Daoy (cell line): ENCODE results near the gene SPR. TPM values are rescaled to one million over a fixed set of nuclear protein-coding genes. Genes with fewer than 3 reads are reported as not detected.

Experiments
- DNase-seq: peaks from one replicate; pipeline ENCODE4 v3.0.0-alpha.2; 2015; ENCODE audit warnings: low read depth
- total RNA-seq: library from RNA; depleted of rRNA; stranded (reverse); fragments of >200 nt; shearing (Covaris generic); gene quantifications from 2 replicates; pipeline ENCODE4 v1.2.3, GENCODE V29; 2014

SPR gene
- total RNA-seq, 1 experiment from 2014 or later, result 39.1 TPM

DNA sequence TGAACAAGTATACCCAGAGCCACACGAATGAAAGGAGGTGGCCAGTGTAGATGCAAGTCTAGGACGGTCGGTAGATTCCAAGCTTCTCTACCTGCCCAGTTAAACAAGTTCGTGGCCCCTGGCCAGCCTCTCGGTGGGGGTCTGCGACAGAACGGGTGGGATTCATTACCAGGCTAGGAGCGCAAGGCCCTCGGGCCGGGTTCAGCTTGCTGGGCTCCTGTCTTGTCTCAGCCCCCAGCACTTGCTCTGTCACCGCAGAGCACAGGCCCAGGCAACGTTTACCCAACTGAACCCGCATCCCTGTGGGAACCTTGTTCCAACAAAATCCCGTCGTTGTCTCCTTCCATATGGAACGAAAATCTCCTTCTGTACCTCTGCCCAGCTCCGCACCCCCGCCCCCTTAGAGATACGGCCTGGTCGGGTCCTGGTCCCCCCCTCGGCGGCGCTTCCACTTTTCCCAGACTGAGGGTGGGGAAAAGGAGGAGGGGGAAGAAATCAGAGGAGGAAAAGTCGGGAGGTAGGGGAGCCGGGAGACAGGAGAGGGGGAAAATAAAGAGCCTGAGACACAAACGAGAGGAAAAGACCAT, 28.2 kb downstream of the SPR start:
- DNase-seq, result no peak

DNA sequence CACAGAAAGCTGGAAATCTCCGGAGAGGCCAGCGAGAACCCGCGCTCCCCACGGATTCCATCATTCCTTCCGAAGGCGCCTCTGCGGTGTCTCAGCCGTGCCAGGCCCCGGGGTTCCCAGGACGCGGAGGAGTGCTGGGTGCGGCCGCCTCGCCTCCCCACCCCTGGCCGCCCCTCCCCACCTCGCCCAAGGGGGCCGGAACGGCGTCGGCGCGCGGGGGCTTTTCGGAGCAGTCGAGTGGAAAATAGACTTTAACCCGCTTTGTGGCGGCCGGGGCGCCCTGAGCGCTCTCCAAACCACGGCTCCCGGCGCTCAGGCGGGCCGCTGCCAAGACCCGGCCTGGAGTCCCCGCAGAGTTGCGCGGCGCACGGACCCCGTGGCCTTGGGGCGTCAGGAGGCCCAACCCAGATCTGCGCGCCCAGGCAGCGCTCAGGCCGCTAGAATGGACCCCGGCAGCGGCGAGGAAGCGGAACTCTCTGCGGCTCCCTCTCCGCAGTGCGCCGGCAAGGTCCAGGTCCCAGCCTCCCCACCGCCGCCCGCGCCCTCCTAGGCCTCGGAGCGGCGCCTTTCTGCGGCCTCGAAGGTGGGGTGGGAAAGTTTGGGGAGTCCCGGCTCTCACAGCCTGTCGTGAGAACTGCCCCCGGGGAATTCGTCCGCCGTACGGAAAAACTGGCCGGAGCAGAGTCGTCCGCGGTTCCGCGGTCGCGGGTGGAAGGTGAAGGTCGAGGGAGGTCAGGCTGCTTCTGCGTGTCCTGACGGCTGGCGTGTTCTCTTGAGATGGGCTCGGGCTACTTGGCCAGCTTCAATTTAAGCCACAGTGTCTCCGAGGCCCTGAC, 28.9 kb downstream of the SPR start:
- peak; percentile 87 for DNase-seq

DNA sequence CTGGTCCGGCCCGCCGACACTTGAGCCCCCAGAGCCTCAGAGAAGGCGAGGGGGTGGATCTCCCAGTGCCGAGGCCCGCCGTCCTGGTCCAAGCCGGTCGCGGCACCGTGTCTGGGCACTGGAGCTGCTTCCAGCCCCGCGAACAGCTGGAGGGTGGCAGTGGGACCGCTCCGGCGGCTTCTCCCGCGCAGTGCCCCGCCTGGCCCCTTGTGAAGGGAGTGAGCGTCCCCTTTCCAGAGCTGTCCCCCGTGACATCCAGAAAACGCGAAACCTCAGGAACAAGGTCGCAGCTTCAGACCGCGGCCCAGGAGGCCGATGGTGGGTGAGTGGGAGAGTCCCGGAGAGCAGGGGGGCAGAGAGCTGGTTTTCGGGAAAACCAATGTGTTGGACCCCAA, 29.5 kb downstream of the SPR start:
- peak; percentile 44 for DNase-seq

DNA sequence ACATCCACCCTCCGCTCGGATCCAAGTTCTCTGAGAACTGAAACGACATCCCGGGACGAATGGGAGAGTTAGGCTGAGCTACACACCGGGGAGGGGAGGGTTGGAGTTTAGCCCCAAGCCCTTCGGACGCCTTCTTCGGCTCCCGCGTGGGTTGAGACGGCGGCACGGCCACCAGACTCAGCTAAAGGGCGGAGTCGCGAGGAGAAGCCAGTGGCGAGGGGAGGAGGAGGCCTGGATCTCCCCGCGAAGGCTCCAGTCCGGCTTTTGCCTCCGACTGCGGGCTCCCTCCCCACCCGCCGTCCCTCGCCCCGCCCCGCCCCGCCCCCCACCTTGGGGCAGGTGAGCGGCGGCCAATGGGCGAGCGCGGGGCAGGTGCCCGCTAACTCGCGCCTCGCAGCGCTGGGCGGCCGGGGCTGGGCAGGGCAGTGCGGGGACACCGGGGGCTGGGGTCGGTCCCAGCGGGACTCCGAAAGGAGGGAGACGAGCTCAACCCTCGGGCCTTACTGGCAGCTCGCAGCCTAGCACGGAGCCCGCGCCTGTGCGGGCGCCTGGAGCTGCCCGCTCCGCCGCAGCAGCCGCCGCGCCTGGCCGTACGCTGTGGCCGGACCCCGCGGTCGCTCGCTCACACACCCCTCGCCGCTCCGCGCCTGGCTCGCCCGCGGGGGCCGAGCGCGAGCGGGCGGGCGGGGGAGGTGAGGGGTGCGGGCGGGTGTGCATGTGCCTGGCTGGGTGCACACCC, 30.1 kb downstream of the SPR start, which contains the start of gene EMX1:
EMX1 (plus strand) TSS at position 382 of the 739 bp plus-strand sequence; CDS start at position 716, 334 bp downstream.
- peak; percentile 83 for DNase-seq

DNA sequence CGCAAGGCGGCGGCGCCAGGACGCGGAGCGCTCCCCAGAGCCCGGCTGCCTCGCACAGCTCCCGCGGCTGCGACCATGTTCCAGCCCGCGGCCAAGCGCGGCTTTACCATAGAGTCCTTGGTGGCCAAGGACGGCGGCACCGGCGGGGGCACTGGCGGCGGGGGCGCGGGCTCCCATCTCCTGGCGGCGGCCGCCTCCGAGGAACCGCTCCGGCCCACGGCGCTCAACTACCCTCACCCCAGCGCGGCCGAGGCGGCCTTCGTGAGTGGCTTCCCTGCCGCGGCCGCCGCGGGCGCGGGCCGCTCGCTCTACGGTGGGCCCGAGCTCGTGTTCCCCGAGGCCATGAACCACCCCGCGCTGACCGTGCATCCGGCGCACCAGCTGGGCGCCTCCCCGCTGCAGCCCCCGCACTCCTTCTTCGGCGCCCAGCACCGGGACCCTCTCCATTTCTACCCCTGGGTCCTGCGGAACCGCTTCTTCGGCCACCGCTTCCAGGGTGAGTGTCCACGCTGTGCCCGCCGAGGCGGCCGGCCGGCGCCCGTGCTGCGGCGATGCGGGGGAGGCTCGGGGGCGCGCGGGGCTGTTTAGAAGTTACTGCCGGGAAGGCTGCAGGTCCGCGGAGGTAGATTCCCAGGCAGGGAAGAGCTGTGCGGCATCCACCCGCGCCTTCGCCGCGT, 30.8 kb downstream of the SPR start:
- peak; percentile 27 for DNase-seq

DNA sequence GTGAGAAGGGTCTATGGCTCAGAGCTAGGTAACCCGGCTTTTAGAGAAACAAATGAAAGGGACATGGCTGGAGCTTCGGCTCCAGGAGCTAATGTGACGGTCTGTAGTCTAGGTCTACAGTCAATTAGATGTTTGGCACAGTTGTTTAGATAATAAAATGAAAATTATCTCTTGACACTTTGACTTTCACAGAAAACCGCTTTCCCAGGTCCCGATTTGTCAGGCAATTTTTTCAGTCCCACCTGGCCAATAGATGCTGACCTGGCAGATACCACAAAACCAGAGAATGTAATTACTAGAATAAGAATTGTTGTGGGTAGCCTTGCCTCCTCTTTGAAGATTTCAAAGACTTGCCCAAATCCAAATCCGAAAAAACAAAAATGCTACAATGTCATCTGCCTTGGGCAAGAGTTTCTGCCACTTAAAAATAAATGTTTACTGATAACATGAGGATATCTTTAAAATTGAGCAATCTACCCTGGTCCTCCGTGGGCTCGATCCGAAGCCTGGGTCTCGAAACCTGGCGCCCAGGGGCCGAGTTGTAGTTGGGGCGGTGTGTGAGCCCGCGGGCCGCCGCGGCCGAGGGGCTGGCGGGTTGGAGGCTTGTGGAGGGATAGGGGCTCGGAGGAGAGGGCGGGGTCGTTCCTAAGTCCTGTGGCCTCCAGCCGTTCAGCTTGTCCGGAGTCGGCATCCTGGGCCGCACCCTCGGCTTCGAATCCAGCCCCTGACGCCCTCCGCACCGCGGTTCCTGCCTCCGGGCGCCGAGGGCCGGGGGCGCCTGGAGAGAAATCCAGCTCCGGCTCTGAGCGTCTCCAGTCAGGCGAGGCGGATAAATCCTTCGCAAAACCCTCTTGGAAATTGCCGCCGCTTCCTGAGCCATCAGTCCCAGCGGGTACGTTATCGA, 32.5 kb downstream of the SPR start:
- no peak for DNase-seq

DNA sequence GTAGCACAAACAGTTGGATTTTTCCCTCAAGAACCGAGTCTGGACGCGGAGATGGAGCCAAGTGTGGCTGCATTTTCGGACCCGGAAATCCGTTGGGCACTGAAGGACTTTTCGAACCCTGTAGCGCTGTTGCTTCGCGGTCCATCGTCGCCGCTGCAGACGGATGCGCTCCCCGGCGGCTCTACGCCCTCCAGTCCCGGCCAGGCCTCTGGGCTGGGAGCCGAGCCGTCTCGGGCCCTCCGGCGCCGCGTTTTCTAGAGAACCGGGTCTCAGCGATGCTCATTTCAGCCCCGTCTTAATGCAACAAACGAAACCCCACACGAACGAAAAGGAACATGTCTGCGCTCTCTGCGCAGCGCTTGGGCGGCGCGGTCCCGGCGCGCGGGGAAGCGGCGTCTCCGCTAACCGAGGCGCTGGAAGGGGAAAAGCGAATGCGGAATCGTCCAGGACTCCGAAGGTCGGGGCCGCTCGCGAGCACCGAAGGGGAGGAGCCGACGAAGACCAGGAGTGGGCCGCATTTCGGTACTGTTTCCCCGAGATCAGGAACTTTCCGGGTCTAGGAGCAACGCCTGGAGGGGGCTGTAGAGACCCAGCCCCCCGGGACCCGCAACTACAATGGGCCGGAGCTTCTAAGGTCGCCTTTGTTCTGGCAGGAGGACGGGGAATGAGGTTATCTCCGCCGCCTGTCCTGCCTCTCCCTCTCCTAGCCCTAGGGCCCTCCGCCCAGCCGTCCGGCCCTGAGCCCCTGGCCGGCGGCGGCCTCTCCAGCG, 33.3 kb downstream of the SPR start:
- peak; percentile 54 for DNase-seq

DNA sequence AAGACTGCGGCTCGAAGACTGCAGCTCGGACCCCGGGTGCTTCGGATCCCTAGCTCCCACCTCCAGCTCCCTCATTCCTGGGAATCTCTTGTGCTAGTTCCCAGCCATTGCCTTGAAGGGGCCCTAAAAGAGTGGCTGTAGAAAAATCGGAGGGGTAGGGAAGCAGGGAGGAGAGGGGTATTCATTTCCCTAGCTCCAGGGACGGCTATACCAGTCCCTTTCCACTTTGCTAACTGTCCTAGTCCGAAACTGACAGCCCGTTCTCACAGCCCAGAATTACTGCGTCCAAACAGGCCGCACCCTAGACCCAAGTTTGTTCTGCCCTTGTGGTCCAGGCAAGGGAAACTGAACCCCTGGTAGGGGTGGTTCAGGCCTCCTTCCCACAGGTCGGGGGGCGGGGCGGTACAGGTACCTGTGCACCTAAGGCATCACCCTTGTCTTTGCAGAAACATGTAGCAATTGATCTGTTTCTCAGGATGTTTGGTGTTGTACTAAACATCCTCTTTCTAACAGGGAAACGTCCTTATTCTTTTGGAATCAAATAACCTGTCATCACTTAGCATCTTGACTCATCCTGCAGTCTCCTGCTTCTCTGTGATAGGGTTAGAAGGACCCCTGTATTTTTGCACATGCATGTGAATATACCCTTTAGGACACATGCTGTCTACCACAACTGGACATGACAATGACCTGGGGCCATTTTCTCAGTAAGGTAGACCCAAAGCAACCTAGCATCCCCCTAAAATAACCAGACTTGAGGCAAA, 34.1 kb downstream of the SPR start:
- DNase-seq, result no peak

DNA sequence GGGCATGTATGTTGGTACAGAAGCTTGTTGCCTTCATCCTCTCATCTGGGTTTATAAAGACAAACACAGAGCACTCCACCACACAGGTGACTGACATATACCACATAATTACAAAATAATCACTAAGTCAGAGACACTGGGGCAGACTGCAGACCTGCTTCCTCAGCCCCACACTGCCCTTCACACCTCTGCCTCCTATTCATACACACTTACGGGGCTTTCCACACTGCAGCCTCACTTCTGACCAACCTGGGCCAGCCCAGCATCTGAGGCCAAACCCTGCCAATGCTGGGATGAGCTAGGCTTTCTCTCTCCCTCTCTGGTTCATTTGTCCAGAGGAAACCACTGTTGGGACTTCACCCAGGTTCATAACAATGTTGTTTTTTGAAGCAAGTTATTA, 34.6 kb downstream of the SPR start:
- DNase-seq, result no peak

DNA sequence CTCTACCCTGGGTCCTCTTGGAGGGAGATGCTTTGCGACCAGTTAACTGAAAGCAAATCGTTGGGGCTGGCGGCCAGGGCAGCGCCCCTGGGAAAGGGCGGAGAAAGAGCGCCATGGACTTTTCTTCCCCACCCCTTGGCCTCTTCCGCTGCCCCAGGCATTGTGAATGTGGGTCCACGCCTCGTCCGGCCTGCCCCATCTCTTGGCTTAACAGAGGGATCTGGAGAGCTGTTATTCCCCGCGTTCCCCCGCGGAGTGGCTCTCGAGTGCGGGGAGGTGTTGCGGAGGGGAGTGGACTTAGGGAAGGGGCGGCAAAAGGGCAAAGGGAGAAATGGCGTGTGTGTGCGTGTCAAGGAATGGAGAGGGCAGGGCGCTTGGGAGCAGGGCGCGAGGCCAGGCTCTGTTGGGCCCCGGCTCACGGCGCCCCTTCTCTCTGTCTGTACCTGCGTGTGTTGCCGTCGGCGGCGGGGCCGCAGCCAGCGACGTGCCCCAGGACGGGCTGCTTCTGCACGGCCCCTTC, 36.7 kb downstream of the SPR start:
- no peak for DNase-seq

DNA sequence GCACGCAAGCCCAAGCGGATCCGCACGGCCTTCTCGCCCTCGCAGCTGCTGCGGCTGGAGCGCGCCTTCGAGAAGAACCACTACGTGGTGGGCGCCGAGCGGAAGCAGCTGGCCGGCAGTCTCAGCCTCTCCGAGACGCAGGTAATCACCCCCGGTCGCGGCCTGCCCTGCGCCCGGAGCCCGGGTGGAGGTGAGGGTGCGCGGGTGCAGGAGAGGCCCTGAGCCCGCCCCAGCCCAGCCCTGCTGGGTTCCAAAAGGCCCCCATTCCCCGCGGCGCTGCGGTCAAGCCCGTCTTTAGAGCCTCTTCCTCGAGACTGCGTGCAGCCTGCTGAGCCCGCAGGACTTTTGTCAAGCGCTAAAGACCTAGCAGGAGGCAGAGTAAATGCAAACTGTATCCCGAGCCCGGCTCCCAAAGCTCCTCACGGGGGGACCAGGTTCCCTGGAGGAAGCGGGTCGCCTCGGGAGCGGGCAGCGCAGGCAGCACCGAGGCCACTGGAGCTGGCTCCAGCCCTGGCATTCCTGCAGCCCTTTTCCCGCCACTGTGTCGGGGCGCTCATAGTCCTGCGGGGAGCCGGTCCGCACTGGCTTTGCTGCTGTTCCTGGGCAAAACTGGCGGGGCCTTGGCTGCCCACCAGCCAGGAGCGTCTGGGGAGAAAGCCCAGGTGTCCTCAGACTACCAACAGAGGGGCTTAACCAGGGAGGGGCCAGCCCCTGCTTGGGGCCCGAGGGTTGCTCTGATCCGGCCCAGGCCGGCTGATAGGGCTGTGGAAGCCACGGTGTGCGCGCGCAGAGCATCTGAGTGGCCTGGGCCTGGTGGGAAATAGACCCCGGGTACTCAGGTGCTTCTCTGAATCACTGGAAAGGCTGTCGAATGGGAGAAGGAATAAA, 37.4 kb downstream of the SPR start:
- no peak for DNase-seq

DNA sequence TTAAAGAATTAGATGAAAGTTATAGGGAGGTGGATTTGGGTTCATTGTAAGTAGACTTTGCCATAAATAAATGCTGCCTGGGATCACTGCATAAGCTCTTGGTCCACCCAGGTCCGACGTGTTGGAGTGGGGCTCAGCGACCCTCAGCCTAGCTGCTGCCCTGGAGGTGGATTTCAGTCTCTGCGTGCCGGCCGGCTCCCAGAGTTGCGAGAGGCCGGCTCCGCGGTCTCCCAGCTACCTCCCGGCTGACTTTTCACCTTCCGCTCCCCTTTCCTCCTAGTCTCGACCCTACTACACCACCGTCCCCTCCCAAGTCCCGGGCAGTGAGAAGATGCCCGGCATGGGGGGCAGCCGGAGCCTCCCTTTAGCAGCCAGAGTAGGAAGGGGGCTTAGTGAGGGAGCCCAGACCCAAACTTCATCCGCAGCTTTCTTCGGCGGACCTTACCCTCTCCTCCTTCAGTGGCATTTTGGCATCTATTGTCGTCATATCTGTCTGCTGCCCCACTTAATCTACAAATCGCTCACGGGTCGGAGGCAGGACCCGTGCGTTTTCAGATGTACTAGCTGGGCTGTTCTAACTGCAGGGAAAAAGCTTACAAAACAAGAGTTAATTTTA, 38.2 kb downstream of the SPR start:
- no peak for DNase-seq

DNA sequence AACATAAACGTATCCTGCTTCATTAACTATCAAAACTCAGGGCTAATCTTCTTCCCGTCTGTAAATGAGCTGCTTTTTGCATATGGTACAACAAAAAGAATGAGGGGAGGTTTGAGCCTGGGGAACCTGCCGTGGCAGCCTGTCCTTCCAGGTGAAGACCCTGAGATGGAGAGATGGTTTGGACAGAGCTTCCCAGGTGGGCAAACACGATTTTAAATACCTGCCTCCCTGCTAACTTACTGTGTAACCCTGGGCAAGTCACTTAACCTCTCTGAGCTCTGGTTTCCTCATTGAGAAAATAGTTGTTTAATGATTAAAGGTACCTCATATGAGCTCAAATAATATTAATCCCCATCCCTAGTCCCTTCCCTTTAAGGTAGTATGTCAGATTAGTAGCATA, 39.2 kb downstream of the SPR start:
- no peak for DNase-seq

DNA sequence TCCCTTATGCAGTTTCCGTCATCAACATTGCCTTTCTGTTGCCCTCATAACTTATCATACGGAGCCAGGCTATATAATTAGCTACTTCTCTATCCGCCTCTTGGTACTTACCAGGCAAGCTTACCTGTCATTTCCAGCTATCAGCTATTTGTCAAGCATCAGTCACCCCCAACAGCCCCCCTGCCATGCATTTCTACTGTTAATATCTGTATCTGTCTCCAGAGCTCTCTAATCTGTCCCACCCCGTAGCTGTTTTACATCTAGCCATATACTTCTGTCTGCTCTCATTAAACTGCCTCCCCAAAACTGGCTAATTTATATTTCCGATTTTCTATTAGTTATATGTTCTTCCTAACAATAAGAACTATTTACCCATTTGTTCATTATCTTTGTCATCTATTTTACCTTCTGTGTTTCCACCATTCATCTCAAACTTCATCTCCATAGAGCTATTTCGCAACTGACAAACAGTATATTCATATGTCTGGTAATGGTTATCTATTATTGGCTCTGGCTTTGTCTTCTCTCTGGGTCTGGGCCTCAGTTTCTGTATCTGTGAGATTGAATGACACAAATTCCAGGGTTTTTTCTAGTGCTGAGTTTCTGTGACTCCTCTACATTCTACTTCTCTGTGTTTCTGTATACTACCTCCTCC, 39.7 kb downstream of the SPR start:
- no peak for DNase-seq

DNA sequence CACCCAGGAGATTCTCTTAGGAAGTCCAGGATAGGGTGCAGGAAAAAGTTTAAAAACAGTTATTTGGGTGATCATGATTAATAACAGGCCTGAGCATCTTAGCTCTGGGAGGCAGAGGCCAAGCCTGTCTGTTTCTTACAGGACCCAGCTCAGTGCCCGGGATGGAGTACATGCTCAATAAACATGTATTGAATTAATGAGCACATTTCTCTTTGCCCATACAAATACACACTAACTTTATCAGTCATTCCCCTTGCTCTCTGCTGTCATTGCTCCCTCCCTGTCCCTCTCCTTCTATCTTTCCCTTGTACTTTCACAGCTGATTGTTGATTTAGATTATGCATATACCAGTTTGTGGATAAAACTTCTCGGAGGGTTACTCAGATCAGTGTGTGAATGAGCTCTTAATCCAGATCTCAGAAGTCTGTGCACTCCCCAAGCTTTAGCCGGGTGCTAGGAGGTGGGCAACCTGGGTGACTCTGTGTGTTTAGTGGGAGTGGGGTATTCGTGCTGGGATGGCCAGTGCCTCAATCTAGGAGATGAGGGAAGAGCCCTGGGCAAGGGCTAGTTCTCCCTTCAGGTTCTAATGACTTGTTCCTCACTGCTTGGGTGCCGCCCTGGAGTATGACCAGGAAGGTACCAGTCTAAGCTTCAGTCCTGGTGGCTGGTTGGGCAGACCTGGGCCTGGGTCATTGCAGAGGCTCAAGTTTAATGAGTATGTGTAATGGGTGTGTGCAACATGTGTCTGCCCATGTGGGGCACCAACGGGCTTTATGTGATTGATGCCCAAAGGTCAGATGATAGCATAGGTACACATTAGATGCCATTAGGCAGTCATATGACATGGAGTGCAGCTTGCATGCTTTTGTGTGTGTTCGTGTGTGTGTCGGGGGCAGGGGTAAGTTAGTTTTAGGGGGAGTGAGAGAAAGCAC, 40.7 kb downstream of the SPR start:
- DNase-seq, result peak; percentile 0

DNA sequence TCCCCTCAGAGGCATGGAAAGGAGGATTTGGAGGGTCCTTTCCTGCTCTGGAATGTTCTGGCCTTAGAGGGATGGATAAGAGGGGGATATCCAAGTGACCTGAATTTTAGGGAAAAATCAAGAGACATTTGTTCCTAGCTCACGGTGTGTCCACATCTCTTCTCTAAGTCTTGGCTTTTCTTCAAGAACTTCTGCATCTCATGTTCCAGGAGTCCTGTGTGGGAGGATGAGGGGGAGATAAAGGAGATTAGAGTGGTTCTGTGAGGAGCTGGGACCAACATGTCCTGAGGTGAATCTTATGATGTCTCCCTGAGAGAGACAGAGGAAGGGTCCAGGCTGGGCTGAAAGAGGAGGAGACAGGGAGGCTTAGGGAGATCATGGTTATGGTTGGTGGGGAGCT, 41.8 kb downstream of the SPR start:
- DNase-seq, result no peak
